GM12864 (cell line): Measurements from ENCODE around the gene LAMA1.

Experiments
- DNase-seq: peaks from one replicate; pipeline ENCODE4 v3.0.0-alpha.2; 2011; ENCODE audit warnings: low read depth
- H3K4me3 ChIP-seq: 2 replicates; pipeline ENCODE4 v1.5.1; 2011; ENCODE audit warnings: mild to moderate bottlenecking, low read depth, low read length, control low read depth
- TF ChIP-seq, protein P1 (sequence below): IDR thresholded peaks from 2 replicates; pipeline ENCODE4 v1.5.1; 2011; ENCODE audit warnings: low read depth, mild to moderate bottlenecking, moderate library complexity, low read length, control low read depth, inconsistent platforms; ENCODE audit errors: missing control alignments

The LAMA1 gene

GRCh38 chr18:7111134-7111533 lies 6.5 kb downstream of the LAMA1 start:
- no peak for DNase-seq
- TF ChIP-seq, protein P1, sequence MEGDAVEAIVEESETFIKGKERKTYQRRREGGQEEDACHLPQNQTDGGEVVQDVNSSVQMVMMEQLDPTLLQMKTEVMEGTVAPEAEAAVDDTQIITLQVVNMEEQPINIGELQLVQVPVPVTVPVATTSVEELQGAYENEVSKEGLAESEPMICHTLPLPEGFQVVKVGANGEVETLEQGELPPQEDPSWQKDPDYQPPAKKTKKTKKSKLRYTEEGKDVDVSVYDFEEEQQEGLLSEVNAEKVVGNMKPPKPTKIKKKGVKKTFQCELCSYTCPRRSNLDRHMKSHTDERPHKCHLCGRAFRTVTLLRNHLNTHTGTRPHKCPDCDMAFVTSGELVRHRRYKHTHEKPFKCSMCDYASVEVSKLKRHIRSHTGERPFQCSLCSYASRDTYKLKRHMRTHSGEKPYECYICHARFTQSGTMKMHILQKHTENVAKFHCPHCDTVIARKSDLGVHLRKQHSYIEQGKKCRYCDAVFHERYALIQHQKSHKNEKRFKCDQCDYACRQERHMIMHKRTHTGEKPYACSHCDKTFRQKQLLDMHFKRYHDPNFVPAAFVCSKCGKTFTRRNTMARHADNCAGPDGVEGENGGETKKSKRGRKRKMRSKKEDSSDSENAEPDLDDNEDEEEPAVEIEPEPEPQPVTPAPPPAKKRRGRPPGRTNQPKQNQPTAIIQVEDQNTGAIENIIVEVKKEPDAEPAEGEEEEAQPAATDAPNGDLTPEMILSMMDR = no peak
- H3K4me3 ChIP-seq = no peak overlapping the region

GRCh38 chr18:7105943-7106342 lies 11.7 kb downstream of the LAMA1 start:
- TF ChIP-seq, protein P1 = no peak
- H3K4me3 ChIP-seq = no peak overlapping the region
- no peak for DNase-seq

DNA sequence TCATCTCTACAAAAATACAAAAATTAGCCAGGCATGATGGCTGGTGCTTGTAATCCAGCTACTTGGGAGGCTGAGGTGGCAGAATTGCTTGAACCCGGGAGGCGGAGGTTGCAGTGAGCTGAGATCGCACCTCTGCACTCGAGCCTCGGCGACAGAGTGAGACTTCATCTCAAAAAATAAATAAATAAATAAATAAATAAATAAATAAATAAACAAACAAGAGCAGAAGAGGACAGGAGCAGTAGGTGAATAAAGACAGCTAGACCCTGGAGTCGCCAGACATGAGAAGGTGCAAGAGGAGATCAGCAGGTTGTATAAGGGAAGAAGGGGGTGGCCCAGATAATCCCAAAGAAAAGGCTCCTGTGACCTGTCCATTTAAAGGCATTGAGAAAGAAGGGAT lies 12.3 kb downstream of the LAMA1 start:
- DNase-seq = no peak
- TF ChIP-seq, protein P1 = no peak

GRCh38 chr18:7104649-7105048 lies 12.9 kb downstream of the LAMA1 start:
- TF ChIP-seq, protein P1 = no peak
- no peak for DNase-seq
- H3K4me3 ChIP-seq = no peak overlapping the region

More for the DNA sequence above, 12.3 kb downstream of the LAMA1 start:
- no peak overlapping the region for H3K4me3 ChIP-seq

DNA sequence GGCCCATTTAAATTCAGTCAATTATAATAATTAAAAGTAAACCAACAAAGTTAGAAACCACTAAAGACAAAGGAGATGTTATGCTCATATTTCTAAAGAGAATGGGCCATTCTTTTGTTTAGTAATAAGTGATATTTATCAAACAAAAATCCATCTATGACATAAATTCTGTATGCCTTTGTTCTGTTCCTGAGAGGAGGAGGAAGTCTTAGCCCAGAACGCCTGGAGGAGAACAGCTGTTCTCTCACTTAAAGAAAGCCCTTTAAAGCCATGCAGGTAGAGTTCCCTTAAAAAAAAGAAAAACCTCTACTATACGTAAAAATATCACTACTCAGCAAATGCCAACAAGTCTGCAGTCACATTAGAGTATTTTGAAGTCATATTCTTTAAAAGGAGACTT lies 15.5 kb downstream of the LAMA1 start:
- DNase-seq = no peak
- no peak overlapping the region for H3K4me3 ChIP-seq
- TF ChIP-seq, protein P1 = no peak

- no peak for DNase-seq
- TF ChIP-seq, protein P1 = no peak
- H3K4me3 ChIP-seq = no peak overlapping the region
Measured at GRCh38 chr18:7096838-7097237, 20.8 kb downstream of the LAMA1 start.

DNA sequence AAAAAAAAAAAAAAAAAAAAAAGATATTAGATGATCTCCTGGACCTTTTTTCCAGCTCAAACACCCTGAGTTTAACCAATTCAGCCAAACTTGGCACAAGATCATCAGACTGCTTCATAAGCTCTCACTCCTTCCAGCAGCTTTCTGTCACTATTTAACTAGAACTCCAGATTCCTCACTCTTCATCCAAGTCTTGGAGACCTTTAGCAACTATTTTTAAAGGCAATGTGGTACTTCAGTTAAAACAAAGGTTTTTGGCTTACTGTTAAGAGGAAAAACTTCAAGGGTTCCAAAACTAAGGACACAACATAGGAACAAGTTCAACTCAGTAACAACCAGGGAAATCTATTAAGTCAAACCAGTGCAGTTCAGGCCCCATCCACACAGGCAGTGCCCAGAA lies 23.2 kb downstream of the LAMA1 start:
- H3K4me3 ChIP-seq = no peak overlapping the region
- TF ChIP-seq, protein P1 = no peak
- DNase-seq = no peak
